Activated naive CD4-positive, alpha-beta T cell treated with anti-CD3 and anti-CD28 coated beads, Interleukin-2, amount 10 ng/mL, durations not matched to agents 7 days and 5 days (primary cell): ENCODE data around the gene JAKMIP1.
"Not testable (repeated sequence)": the region's sequence is repeated elsewhere in the genome, so short reads cannot be mapped to it uniquely, and the experiment has no call there.

ENCODE experiments used
- CTCF ChIA-PET: fragments of 350-600 bp; sonication (Branson Sonifier 250); formaldehyde crosslinking; loops from one replicate; lab custom pipeline; 2021; ENCODE audit warnings: antibody characterized with exemption; lab: Charles Lee
- DNase-seq: peaks from one replicate; pipeline ENCODE4 v3.0.0-alpha.2; 2020
- H3K27ac Mint-ChIP-seq: one replicate; pipeline ENCODE4 v1.8.0; 2021; ENCODE audit warnings: mild to moderate bottlenecking, moderate library complexity, mixed read lengths
- H3K27me3 Mint-ChIP-seq: one replicate; pipeline ENCODE4 v1.8.0; 2021; ENCODE audit warnings: mild to moderate bottlenecking, mixed read lengths
- H3K36me3 Mint-ChIP-seq: one replicate; pipeline ENCODE4 v1.8.0; 2021; ENCODE audit warnings: mixed read lengths
- H3K4me1 Mint-ChIP-seq: one replicate; pipeline ENCODE4 v1.8.0; 2021; ENCODE audit warnings: mixed read lengths
- H3K4me3 Mint-ChIP-seq: one replicate; pipeline ENCODE4 v1.8.0; 2021; ENCODE audit warnings: mild to moderate bottlenecking, moderate library complexity, mixed read lengths
- H3K9me3 Mint-ChIP-seq: one replicate; pipeline ENCODE4 v1.8.0; 2021; ENCODE audit warnings: mixed read lengths

Gene JAKMIP1

DNA sequence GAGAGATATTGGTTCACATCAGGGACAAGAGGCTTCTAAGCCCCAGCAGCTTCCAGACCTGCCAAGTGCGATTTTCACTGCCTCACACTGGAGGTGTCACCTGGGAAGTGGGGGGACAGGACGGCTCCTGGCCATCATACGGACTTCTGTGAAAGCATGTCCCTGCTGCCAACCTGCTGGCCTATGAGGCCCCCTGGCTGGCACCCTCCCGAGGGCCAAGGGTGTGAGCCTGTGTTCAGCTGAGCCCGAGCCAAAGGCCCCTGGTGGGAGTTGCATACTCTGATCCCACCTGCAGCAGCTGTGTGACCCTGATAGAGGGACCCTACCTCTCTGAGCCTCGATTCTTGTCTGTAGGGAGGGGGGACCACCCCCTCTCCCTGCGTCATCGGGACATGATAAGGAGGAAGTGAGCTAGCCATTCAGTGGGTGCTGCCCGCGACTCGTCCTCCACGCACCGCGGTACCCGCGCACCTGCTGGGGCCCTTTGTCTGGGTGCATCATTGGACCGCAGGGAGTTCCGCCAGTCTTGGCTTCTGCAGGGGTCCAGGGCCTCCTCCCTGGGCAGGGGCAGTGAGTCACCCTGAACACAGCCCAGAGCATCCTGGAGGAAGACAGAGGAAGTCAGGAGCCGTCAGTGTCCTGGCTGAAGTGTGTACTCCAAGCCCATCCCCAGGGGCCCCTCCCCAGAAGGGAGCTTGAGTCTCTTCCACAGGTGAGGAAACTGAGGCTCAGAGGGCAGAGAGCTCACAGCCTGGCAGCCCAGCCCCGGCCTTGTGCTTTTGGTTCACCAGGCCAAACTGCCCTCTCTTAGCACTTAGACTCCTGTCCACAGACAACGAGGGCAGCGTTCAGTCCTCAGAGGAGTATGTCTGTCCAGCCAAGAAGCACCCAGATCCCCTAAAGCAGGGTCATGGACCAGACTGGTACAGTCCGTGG, 206.2 kb downstream of the JAKMIP1 start:
- H3K4me1 Mint-ChIP-seq: no peaks in the 10 kb centered on the region
- H3K9me3 Mint-ChIP-seq: no peaks in the 10 kb centered on the region
- CTCF ChIA-PET: no interaction called here
- no peak overlapping the region for H3K27ac Mint-ChIP-seq
- no peaks in the 10 kb centered on the region for H3K36me3 Mint-ChIP-seq
- H3K4me3 Mint-ChIP-seq: no peak overlapping the region
- peaks cover 15% of the 10 kb centered on the region for H3K27me3 Mint-ChIP-seq
- no peak for DNase-seq

DNA sequence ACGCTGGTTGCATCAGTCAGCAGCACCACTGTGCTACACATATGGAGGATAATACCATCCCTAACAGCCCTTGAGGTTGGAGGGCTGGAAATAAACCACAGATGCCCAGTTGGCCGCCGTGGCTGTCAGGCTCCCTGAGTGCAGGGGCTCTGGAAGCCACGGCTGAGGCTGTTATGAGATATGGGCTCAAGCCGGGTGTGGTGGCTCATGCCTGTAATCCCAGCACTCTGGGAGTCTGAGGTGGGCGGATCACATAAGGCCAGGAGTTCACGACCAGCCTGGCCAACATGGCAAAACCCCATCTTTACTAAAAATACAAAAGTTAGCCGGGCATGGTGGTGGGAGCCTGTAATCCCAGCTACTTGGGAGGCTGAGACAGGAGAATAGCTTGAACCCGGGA, 207.0 kb downstream of the JAKMIP1 start:
- DNase-seq, CTCF ChIA-PET, H3K4me1 Mint-ChIP-seq, H3K27ac Mint-ChIP-seq, H3K4me3 Mint-ChIP-seq, H3K36me3 Mint-ChIP-seq, H3K9me3 Mint-ChIP-seq: not testable (repeated sequence)
- H3K27me3 Mint-ChIP-seq: peaks cover 21% of the 10 kb centered on the region

DNA sequence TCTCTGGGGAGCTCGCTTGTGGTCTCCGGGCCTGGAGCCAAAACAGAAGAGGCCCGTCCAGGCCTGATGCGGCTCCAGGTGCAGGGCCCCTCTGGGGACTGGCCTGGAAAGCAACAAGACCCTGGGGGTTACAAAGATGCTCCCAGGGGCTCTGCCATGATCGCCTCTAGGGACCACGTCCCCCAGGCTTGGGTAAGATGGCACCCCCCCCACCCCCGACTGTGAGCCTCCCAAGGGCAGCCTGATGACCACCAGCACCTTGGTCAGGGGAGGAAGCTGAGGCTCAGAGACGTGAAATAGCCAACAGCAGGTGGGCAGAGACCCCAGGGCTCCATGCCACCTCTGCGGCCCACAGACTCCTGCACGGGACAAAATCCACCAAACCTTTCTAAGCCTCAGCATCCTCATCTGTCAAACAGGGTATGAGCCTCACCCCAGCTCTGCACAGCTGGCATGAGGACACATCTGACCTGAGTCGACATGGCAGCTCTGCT, 207.5 kb downstream of the JAKMIP1 start:
- CTCF ChIA-PET: no interaction called here
- DNase-seq: no peak
- Mint-ChIP-seq H3K27me3 (peaks cover 20% of the 10 kb centered on the region), H3K27ac (no peak overlapping the region), H3K4me1 (no peaks in the 10 kb centered on the region), H3K4me3 (no peak overlapping the region), H3K36me3 (no peaks in the 10 kb centered on the region), H3K9me3 (no peaks in the 10 kb centered on the region)

GRCh38 chr4:5992171-5992827, 208.1 kb downstream of the JAKMIP1 start:
- Mint-ChIP-seq H3K27ac (no peak overlapping the region), H3K36me3 (no peaks in the 10 kb centered on the region)

DNA sequence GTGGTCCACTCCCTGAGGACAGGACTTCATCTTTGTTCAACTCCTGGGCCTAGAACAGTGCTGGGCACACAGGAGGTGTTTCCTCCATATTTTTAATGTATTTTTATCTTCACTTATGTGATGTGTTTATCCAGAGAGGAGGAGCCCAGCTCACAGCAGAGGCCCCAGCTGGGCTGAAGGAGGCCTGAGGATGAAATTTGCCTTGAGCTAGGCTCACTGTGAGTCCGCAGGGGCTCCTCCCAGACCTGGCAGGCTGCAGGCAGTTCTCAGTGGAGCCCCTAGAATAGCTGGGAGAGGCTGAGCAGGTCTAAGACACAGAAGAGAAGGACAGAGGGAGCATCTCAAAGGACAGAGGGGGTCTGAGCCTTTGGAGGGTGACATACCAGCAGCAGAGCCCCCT, 208.9 kb downstream of the JAKMIP1 start:
- CTCF ChIA-PET: interaction anchor here (0.9 kb wide), 1 partner anchor 12 kb away, joined by 3 read pairs; no protein-coding TSS in a partner anchor
- Mint-ChIP-seq H3K4me3 (no peak overlapping the region), H3K4me1 (no peaks in the 10 kb centered on the region), H3K27ac (no peak overlapping the region), H3K36me3 (no peaks in the 10 kb centered on the region), H3K9me3 (no peaks in the 10 kb centered on the region), H3K27me3 (peaks cover 20% of the 10 kb centered on the region)
- no peak for DNase-seq

More at GRCh38 chr4:5992171-5992827, 208.1 kb downstream of the JAKMIP1 start:
- Mint-ChIP-seq H3K9me3 (no peaks in the 10 kb centered on the region), H3K4me3 (no peak overlapping the region), H3K4me1 (no peaks in the 10 kb centered on the region), H3K27me3 (peaks cover 20% of the 10 kb centered on the region)
- DNase-seq: no peak
- CTCF ChIA-PET: interaction anchor here (0.9 kb wide), 1 partner anchor 13 kb away, joined by 3 read pairs; no protein-coding TSS in a partner anchor

- Mint-ChIP-seq H3K9me3 (no peaks in the 10 kb centered on the region), H3K36me3 (no peaks in the 10 kb centered on the region), H3K27me3 (peaks cover 20% of the 10 kb centered on the region), H3K27ac (no peak overlapping the region), H3K4me3 (no peak overlapping the region), H3K4me1 (no peaks in the 10 kb centered on the region)
- CTCF ChIA-PET: no interaction called here
- no peak for DNase-seq
Observed at GRCh38 chr4:5990446-5991160, 209.7 kb downstream of the JAKMIP1 start.

DNA sequence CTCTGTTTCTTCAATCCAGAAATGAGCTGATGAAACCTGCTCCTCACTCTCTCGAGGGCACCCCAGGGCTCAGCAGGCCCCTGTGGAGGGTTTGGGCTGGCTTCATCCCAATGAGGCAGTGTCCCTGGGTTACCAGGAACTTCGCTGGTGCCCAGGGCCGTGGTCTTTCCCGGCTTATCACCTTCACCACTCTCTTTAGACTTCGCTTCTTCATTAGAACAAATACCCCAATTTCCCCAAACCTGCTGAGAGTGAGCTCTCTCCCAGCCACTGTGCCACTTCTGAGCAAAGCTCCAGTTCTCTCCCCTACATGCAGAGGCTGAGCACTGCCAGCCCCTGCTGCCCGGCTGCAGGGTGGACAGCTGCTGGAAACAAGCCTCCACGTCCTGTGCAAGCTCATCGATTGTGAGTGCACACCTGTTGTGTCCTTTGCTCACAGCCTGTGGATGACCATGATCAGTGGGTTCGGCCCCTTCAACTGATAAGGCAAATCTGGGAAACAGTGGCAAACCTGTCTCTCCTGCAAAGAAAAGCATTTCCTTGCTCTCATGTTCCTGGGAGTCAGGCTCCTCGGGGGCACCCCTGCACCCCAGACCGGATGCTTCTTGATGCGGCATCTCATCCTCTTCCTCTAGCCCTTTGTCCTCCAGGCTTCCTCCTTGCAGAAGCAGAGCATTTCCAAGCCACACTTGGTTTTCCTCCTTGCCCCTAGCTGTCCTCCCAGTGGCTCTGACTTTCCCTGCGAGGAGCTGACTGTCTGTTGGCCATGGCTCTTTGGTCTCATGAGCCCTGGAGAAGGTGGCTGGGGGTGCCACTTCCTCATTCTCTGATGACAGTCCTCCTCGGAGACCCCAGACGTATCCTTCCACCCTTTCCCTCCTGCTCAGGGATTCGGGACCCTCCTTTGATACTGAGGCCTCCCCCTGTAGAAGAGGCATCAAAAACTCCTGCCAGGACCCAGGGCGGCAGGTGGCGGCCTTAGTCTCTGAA, 210.8 kb downstream of the JAKMIP1 start:
- no peaks in the 10 kb centered on the region for H3K36me3 Mint-ChIP-seq
- H3K9me3 Mint-ChIP-seq: peaks cover 3% of the 10 kb centered on the region
- DNase-seq: no peak
- no peaks in the 10 kb centered on the region for H3K4me1 Mint-ChIP-seq
- CTCF ChIA-PET: interaction anchor here (1.5 kb wide), 1 partner anchor 9 kb away, joined by 5 read pairs; no protein-coding TSS in a partner anchor
- no peak overlapping the region for H3K27ac Mint-ChIP-seq
- H3K4me3 Mint-ChIP-seq: no peak overlapping the region
- peaks cover 17% of the 10 kb centered on the region for H3K27me3 Mint-ChIP-seq

DNA sequence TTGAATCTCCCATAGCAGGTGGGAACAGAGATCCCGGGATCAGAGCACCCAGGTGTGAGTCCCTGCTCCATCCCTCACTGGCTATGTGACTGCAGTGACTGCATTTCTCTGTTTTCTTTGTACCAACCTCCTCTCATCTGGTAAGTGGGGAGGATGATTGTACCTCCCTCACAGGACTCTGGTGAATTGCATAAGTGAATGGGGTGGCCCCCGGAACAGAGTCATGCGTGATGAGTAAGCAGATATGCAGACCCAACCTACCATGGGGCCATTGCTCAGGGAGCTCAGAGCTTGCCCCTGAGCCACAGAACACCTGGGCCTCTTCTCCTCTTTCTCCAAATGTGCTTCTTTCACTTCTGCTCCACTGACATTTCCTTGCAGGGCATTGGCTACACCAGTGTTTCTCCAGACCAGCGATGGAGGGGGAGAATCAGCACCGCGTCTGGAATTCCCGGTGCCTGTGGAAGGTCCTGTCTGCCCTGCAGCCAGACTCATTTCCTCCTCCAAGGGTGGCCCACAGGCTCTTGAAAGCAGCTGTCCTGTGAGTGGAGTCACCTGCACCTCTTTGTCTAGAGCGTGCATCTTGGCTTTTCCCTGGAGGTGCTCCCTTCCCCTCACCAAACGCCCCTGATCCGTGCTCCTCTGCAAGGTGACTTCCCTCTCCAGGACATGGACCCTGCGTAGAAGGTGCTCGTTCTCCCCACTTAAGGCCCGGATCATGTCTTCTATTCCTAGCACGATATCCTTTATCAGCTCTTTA, 212.1 kb downstream of the JAKMIP1 start:
- CTCF ChIA-PET: interaction anchor here (1.5 kb wide), 1 partner anchor 10 kb away, joined by 5 read pairs; no protein-coding TSS in a partner anchor
- Mint-ChIP-seq H3K36me3 (no peaks in the 10 kb centered on the region), H3K27me3 (peaks cover 17% of the 10 kb centered on the region), H3K4me3 (no peak overlapping the region), H3K4me1 (no peaks in the 10 kb centered on the region), H3K27ac (no peak overlapping the region), H3K9me3 (peaks cover 5% of the 10 kb centered on the region)
- DNase-seq: no peak

- DNase-seq: no peak
- CTCF ChIA-PET: no interaction called here
- Mint-ChIP-seq H3K27me3 (peaks cover 28% of the 10 kb centered on the region), H3K9me3 (peaks cover 5% of the 10 kb centered on the region), H3K36me3 (no peaks in the 10 kb centered on the region), H3K27ac (no peak overlapping the region), H3K4me3 (no peak overlapping the region), H3K4me1 (no peaks in the 10 kb centered on the region)
Observed at GRCh38 chr4:5984843-5985242, 215.5 kb downstream of the JAKMIP1 start.

GRCh38 chr4:5982156-5982973, 218.0 kb downstream of the JAKMIP1 start:
- CTCF ChIA-PET: interaction anchor here (2.2 kb wide), 1 partner anchor 16 kb away, joined by 8 read pairs; no protein-coding TSS in a partner anchor
- H3K4me3 Mint-ChIP-seq: no peak overlapping the region

DNA sequence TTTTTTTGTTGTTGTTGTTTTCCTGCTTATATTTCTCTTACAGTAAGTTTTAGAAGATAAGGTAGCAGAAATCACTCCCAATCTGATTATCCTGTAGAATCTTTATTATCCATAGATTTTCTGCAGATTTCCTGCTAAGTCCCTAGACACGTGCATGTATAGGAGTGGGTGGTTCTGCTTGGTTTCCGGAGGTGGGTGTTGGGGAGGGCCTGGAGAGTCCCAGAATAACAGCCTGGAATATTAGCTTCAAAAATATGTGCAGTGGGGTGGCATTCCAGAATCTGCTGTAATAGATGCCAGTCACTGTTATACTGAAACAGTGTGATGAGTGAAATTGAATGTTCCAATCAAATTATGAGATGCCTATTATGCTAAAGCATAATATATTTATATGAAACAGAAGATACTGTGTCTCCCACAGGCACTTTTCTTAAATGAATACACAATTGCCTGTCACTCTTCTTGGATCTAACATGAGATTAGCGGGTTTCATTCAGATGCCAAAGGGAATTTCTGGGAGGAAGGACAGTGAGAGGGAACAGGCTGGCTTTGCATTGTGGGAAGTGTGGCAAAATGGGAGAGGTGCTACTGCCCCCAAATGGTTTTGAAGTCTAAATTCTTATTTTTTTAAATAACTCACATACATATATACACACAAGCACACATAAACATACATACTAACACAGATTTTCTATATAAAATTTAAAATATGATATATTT, 219.8 kb downstream of the JAKMIP1 start:
- H3K27ac Mint-ChIP-seq: peak overlapping the region; percentile 12
- H3K4me3 Mint-ChIP-seq: no peak overlapping the region
- DNase-seq: no peak
- CTCF ChIA-PET: no interaction called here
- H3K36me3 Mint-ChIP-seq: no peaks in the 10 kb centered on the region
- peaks cover 5% of the 10 kb centered on the region for H3K9me3 Mint-ChIP-seq
- H3K27me3 Mint-ChIP-seq: peaks cover 14% of the 10 kb centered on the region
- H3K4me1 Mint-ChIP-seq: no peaks in the 10 kb centered on the region

More at GRCh38 chr4:5982156-5982973, 218.0 kb downstream of the JAKMIP1 start:
- Mint-ChIP-seq H3K4me1 (no peaks in the 10 kb centered on the region), H3K9me3 (peaks cover 5% of the 10 kb centered on the region), H3K27ac (no peak overlapping the region), H3K36me3 (no peaks in the 10 kb centered on the region), H3K27me3 (peaks cover 14% of the 10 kb centered on the region)
- DNase-seq: no peak
